K562 (cell line): ENCODE results near the gene ANKRD13B. TPM values are rescaled to one million over a fixed set of nuclear protein-coding genes. Genes with fewer than 3 reads are reported as not detected.

Source experiments
- BMI1 ChIP-seq: fragments of 150-350 bp; IDR thresholded peaks from 2 replicates; pipeline ENCODE4 v1.6.1; 2014; ENCODE audit warnings: low read length
- CBFB ChIP-seq: sonication (generic); formaldehyde crosslinking; IDR thresholded peaks from 2 replicates; pipeline ENCODE4 v1.4.0; 2020; ENCODE audit warnings: mild to moderate bottlenecking, missing genetic modification reagents
- CHD2 ChIP-seq: IDR thresholded peaks from 2 replicates; pipeline ENCODE4 v1.6.1; 2011; ENCODE audit warnings: low read depth, low read length
- ELF2 ChIP-seq: fragments of 250-450 bp; sonication (Bioruptor Pico); IDR thresholded peaks from 2 replicates; pipeline ENCODE4 v1.5.0; 2021; ENCODE audit warnings: mild to moderate bottlenecking
- EWSR1 ChIP-seq: fragments of 450-650 bp; IDR thresholded peaks from 2 replicates; pipeline ENCODE4 v1.6.1; 2018; ENCODE audit warnings: borderline replicate concordance, mild to moderate bottlenecking, low read depth, moderate library complexity; ENCODE audit not compliant: partially characterized antibody
- FIP1L1 ChIP-seq: fragments of 200-400 bp; formaldehyde crosslinking; IDR thresholded peaks from 2 replicates; pipeline ENCODE4 v1.6.1; 2018; ENCODE audit warnings: mild to moderate bottlenecking, low read depth, low read length; ENCODE audit not compliant: poor library complexity, severe bottlenecking
- KLF10 ChIP-seq: fragments of 250-450 bp; sonication (Bioruptor Pico); IDR thresholded peaks from 2 replicates; pipeline ENCODE4 v1.6.1; 2021; ENCODE audit warnings: matching md5 sums
- MXI1 ChIP-seq: IDR thresholded peaks from 2 replicates; pipeline ENCODE4 v1.6.1; 2011; ENCODE audit warnings: low read depth, mild to moderate bottlenecking, improper control_type of control experiment, low read length
- MYC ChIP-seq, 2 experiments: fragments of 250-450 bp in 1 of 2; sonication (Bioruptor Pico) in 1 of 2; IDR thresholded peaks; 2 replicates each; pipeline versions ENCODE4 v1.5.1 to v1.6.1; 2012 to 2021; ENCODE audit warnings: low read depth in 2 of 2, borderline replicate concordance in 1 of 2, improper control_type of control experiment in 1 of 2, low read length in 1 of 2, mild to moderate bottlenecking in 1 of 2, moderate library complexity in 1 of 2
- NCOA2 ChIP-seq, 2 experiments: fragments of 450-650 bp; IDR thresholded peaks; 2 replicates each; pipeline ENCODE4 v1.6.1; 2018; ENCODE audit warnings: mild to moderate bottlenecking in 2 of 2, moderate library complexity in 1 of 2; ENCODE audit not compliant: partially characterized antibody in 2 of 2
- NR4A1 ChIP-seq, 2 experiments: fragments of 250-450 bp in 1 of 2; fragments of 450-650 bp in 1 of 2; sonication (Bioruptor Pico) in 1 of 2; IDR thresholded peaks; 2 replicates each; pipeline versions ENCODE4 v1.4.0 to v1.6.1; 2016 to 2020; ENCODE audit warnings: mild to moderate bottlenecking in 2 of 2, missing compliant biosample characterization in 1 of 2, missing genetic modification characterization in 1 of 2, moderate library complexity in 1 of 2
- RBM25 ChIP-seq: fragments of 200-400 bp; formaldehyde crosslinking; IDR thresholded peaks from 2 replicates; pipeline ENCODE4 v1.6.1; 2018; ENCODE audit warnings: low read length, low read depth, moderate library complexity; ENCODE audit not compliant: severe bottlenecking
- RBM39 ChIP-seq: fragments of 200-400 bp; formaldehyde crosslinking; optimal IDR thresholded peaks from 2 replicates; pipeline ENCODE3; 2018; ENCODE audit warnings: low read depth, low read length
- RFX5 ChIP-seq: IDR thresholded peaks from 2 replicates; pipeline ENCODE4 v1.6.1; 2011; ENCODE audit warnings: low read depth, mild to moderate bottlenecking, improper control_type of control experiment, low read length
- SAP30 ChIP-seq: fragments of 200-600 bp; sonication (generic); IDR thresholded peaks from 2 replicates; pipeline ENCODE4 v1.6.1; 2012; ENCODE audit warnings: borderline replicate concordance, low read depth, mild to moderate bottlenecking, moderate library complexity, low read length, control low read depth, inconsistent platforms; ENCODE audit not compliant: insufficient read depth, poor library complexity, severe bottlenecking
- SETDB1 ChIP-seq: IDR thresholded peaks from one replicate; pipeline ENCODE4 v1.6.1; 2012; ENCODE audit warnings: low read length, control low read depth, inconsistent platforms
- SLC30A9 ChIP-seq: fragments of 250-450 bp; sonication (Bioruptor Pico); IDR thresholded peaks from 2 replicates; pipeline ENCODE4 v1.8.0; 2022; ENCODE audit warnings: mild to moderate bottlenecking, moderate library complexity
- SMAD1 ChIP-seq: fragments of 150-350 bp; IDR thresholded peaks from 2 replicates; pipeline ENCODE4 v1.6.1; 2014; ENCODE audit warnings: low read length, low read depth; ENCODE audit not compliant: partially characterized antibody
- SMARCC2 ChIP-seq: fragments of 450-650 bp; IDR thresholded peaks from 2 replicates; pipeline ENCODE4 v1.6.1; 2017; ENCODE audit warnings: antibody characterized with exemption, moderate library complexity, mild to moderate bottlenecking, low read depth
- SREBF1 ChIP-seq: fragments of 150-350 bp; IDR thresholded peaks from 2 replicates; pipeline ENCODE4 v1.6.1; 2014; ENCODE audit warnings: antibody characterized with exemption, low read depth, low read length, borderline replicate concordance
- SRSF7 ChIP-seq: fragments of 200-400 bp; formaldehyde crosslinking; optimal IDR thresholded peaks from 2 replicates; pipeline ENCODE3; 2017; ENCODE audit warnings: mild to moderate bottlenecking, low read depth, low read length
- TCF7 ChIP-seq: sonication (generic); IDR thresholded peaks from 2 replicates; pipeline ENCODE4 v1.6.1; 2016; ENCODE audit warnings: antibody characterized with exemption, borderline replicate concordance
- ZBTB7A ChIP-seq: IDR thresholded peaks from 2 replicates; pipeline ENCODE4 v1.6.1; 2011; ENCODE audit warnings: low read depth, mild to moderate bottlenecking, low read length, moderate library complexity, borderline replicate concordance; ENCODE audit not compliant: control insufficient read depth
- ZNF444 ChIP-seq: fragments of 250-450 bp; sonication (Bioruptor Pico); IDR thresholded peaks from 2 replicates; pipeline ENCODE4 v1.4.0; 2020; ENCODE audit warnings: mild to moderate bottlenecking, moderate library complexity
- polyA plus RNA-seq, 8 experiments: library from polyadenylated mRNA; depleted of rRNA in 4 of 8; stranded (reverse) in 5 of 8; unstranded in 3 of 8; fragments of >200 nt; fragmentation: Nextera tagmentation in 2 of 8; fragmentation: Illumina TruSeq in 1 of 8; extraction: Ambion mirVana in 2 of 8; extraction: Trizol in 1 of 8; gene quantifications; 2 replicates each; pipeline versions ENCODE4 v1.2.1 to v1.2.3, GENCODE V29; 2011 to 2014; ENCODE audit warnings: inconsistent platforms in 1 of 8, missing spikeins in 1 of 8
- total RNA-seq, 7 experiments: library from RNA; depleted of rRNA in 6 of 7; stranded (reverse); fragments of >200 nt in 6 of 7; fragmentation: Illumina TruSeq in 2 of 7; extraction: Trizol in 2 of 7; gene quantifications; 2 replicates each; pipeline versions ENCODE4 v1.2.1 to v1.2.3, GENCODE V29; 2011 to 2021; ENCODE audit warnings: low replicate concordance in 1 of 7
- TF ChIP-seq, protein P1 (sequence below), 3 experiments: fragments of 200-800 bp in 1 of 3; sonication (Bioruptor generic) in 1 of 3; sonication (generic) in 1 of 3; formaldehyde crosslinking in 1 of 3; IDR thresholded peaks; 2 replicates each; pipeline versions ENCODE4 v1.6.1 to v1.8.0; 2016 to 2022; ENCODE audit warnings: mild to moderate bottlenecking in 2 of 3, missing compliant biosample characterization in 2 of 3, missing genetic modification characterization in 2 of 3, missing genetic modification reagents in 1 of 3
- TF ChIP-seq, protein P2 (sequence below): fragments of 250-450 bp; sonication (Bioruptor Pico); IDR thresholded peaks from 2 replicates; pipeline ENCODE4 v1.5.0; 2021

The ANKRD13B gene
- total and polyA plus RNA-seq, 9 of the 15 experiments (the other 6 are each of a cell fraction or from before 2014, with no cell fraction given), result 0.15 to 28.1 (median 4.6) TPM

DNA sequence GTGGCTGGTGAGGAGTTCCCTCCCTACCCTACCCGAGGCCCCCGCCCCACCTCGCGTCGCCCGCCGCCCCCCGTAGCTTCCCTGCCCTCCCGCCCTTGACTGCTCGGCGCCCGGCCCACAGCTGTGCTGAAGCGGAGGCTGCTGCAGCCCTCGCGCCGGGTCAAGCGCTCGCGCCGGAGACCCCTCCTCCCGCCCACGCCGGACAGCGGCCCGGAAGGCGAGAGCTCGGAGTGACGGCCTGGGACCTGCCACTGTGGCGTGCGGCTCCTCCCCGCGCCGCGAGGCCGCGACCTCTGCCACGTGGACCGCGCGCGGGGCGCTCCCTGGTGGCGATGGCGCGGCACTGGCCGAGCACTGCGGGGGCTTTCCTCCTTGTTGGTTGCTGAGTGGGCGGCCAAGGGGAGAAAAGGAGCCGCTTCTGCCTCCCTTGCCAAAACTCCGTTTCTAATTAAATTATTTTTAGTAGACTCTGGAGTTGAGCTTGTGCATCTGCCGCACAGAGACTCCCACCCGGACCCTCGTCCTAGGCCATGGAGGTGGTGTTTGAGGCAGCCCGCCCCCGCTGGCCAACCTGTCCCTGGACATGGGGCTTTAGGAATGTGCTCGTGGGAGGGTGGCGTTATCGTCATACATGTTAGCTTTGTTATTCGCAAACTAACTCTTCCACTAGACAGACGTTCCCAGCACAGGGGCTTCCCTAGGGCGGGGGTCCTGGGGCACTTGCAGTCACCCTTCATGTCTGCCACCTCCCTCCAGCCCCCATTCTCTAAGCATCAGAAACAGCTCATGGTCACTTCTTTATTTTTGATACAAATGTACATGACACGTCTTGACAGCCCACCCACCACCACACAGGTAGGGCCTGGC, 20.0 kb upstream of the ANKRD13B start (continued):
- TF ChIP-seq SAP30 (no peak), SETDB1 (no peak), MXI1 (no peak), CHD2 (no peak), SMARCC2 (no peak), SLC30A9 (CRISPR knock-in tag) (no peak), SREBF1 (no peak), KLF10 (CRISPR knock-in tag) (no peak), RFX5 (no peak), MYC (IDR thresholded peaks at IDR 0.05; ENCODE audit: low read depth, low read length) (peak; percentile 92), MYC (CRISPR knock-in tag; IDR thresholded peaks at IDR 0.05; ENCODE audit: borderline replicate concordance, low read depth) (no peak), CBFB (CRISPR knock-in tag) (no peak), SRSF7 (no peak), ELF2 (CRISPR knock-in tag) (no peak), RBM39 (no peak), RBM25 (no peak), ZNF444 (CRISPR knock-in tag) (no peak), NCOA2 (IDR thresholded peaks at IDR 0.05; ENCODE audit: partially characterized antibody in 2 of 2) (no peak), NR4A1 (CRISPR knock-in tag; IDR thresholded peaks at IDR 0.05) (no peak), NR4A1 (tag; IDR thresholded peaks at IDR 0.05) (no peak), FIP1L1 (no peak), BMI1 (no peak), TCF7 (no peak), ZBTB7A (peak; percentile 69; the same call in 1 of the 2 replicates), SMAD1 (no peak), EWSR1 (no peak)
- TF ChIP-seq, protein P1, sequence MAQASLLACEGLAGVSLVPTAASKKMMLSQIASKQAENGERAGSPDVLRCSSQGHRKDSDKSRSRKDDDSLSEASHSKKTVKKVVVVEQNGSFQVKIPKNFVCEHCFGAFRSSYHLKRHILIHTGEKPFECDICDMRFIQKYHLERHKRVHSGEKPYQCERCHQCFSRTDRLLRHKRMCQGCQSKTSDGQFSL (CRISPR knock-in tag; IDR thresholded peaks at IDR 0.05), result no peak
- TF ChIP-seq, protein P1 (tag; IDR thresholded peaks at IDR 0.05), result no peak
- TF ChIP-seq, protein P2, sequence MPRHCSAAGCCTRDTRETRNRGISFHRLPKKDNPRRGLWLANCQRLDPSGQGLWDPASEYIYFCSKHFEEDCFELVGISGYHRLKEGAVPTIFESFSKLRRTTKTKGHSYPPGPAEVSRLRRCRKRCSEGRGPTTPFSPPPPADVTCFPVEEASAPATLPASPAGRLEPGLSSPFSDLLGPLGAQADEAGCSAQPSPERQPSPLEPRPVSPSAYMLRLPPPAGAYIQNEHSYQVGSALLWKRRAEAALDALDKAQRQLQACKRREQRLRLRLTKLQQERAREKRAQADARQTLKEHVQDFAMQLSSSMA, result no peak
